ENCODE results near the gene ARID1A.
"Not testable (repeated sequence)": the region's sequence is repeated elsewhere in the genome, so short reads cannot be mapped to it uniquely, and the experiment has no call there.

The ARID1A gene

GRCh38 chr1:26697978-26698849, 2.4 kb downstream of the ARID1A start:
- no peak for DNase-seq (ENCODE audit: low read depth)

- no peak for DNase-seq (ENCODE audit: low read depth)
Measured at GRCh38 chr1:26700711-26701110, 4.9 kb downstream of the ARID1A start.

GRCh38 chr1:26701266-26701994, 5.6 kb downstream of the ARID1A start:
- no peak for DNase-seq (ENCODE audit: low read depth)

GRCh38 chr1:26701995-26702679, 6.3 kb downstream of the ARID1A start:
- no peak for DNase-seq (ENCODE audit: low read depth)

- DNase-seq (ENCODE audit: low read depth): no peak
Measured at GRCh38 chr1:26702680-26703038, 6.8 kb downstream of the ARID1A start.

- DNase-seq (ENCODE audit: low read depth): no peak
Measured at GRCh38 chr1:26703478-26703877, 7.7 kb downstream of the ARID1A start.

- DNase-seq (ENCODE audit: low read depth): no peak
Measured at GRCh38 chr1:26704629-26705028, 8.8 kb downstream of the ARID1A start.

GRCh38 chr1:26705227-26705626, 9.4 kb downstream of the ARID1A start:
- not testable (repeated sequence) for DNase-seq (ENCODE audit: low read depth)

- no peak for DNase-seq (ENCODE audit: low read depth)
Measured at GRCh38 chr1:26705788-26706311, 10.0 kb downstream of the ARID1A start.

GRCh38 chr1:26706315-26706714, 10.5 kb downstream of the ARID1A start:
- DNase-seq (ENCODE audit: low read depth): no peak

GRCh38 chr1:26710811-26711210, 15.0 kb downstream of the ARID1A start:
- DNase-seq (ENCODE audit: low read depth): no peak

- no peak for DNase-seq (ENCODE audit: low read depth)
Measured at GRCh38 chr1:26711777-26712176, 16.0 kb downstream of the ARID1A start.

GRCh38 chr1:26717017-26717491, 21.2 kb downstream of the ARID1A start:
- no peak for DNase-seq (ENCODE audit: low read depth)

- DNase-seq (ENCODE audit: low read depth): no peak
Measured at GRCh38 chr1:26719205-26719604, 23.4 kb downstream of the ARID1A start.

GRCh38 chr1:26721669-26722355, 26.0 kb downstream of the ARID1A start:
- DNase-seq (ENCODE audit: low read depth): no peak

GRCh38 chr1:26723013-26723991, 27.5 kb downstream of the ARID1A start:
- peak; percentile 18 for DNase-seq (ENCODE audit: low read depth)

- DNase-seq (ENCODE audit: low read depth): no peak
Measured at GRCh38 chr1:26724118-26724517, 28.3 kb downstream of the ARID1A start.

GRCh38 chr1:26724926-26725325, 29.1 kb downstream of the ARID1A start:
- no peak for DNase-seq (ENCODE audit: low read depth)

- DNase-seq (ENCODE audit: low read depth): not testable (repeated sequence)
Measured at GRCh38 chr1:26725904-26726303, 30.1 kb downstream of the ARID1A start.

- DNase-seq (ENCODE audit: low read depth): no peak
Measured at GRCh38 chr1:26726784-26727183, 31.0 kb downstream of the ARID1A start.

- DNase-seq (ENCODE audit: low read depth): no peak
Measured at GRCh38 chr1:26727476-26727875, 31.7 kb downstream of the ARID1A start.
